ENCODE data around the gene CALCOCO2.
"Not testable (repeated sequence)": the region's sequence is repeated elsewhere in the genome, so short reads cannot be mapped to it uniquely, and the experiment has no call there.

DNA sequence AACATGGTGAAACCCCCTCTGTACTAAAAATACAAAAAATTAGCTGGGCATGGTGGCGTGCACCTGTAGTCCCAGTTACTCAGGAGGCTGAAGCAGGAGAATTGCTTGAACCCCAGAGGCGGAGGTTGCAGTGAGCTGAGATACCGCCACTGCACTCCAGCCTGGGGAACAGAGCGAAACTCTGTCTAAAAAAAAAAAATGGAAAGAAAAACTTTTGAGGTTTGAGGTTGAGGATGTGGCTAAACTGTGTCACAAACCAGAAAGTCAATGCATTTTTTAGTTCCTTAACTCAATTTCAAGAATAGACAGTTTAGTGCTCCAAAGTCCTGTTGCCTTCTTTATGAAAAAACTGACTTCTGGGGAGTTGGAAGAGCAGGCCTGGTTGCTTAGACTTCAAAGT is 6.6 kb downstream of the CALCOCO2 start:
- not testable (repeated sequence) for TF ChIP-seq POLR2A, CTCF (IDR thresholded peaks at IDR 0.05)
